GM03348 (cell line): ENCODE measurements around the gene LRCH1.

ENCODE experiments used
- DNase-seq: peaks from one replicate; pipeline ENCODE4 v3.0.0; 2012; ENCODE audit warnings: low spot score

LRCH1 gene

GRCh38 chr13:46615888-46616531 is 63.0 kb downstream of the LRCH1 start:
- DNase-seq = no peak

- no peak for DNase-seq
Observed at GRCh38 chr13:46617229-46617721, 64.3 kb downstream of the LRCH1 start.

- DNase-seq = no peak
Observed at GRCh38 chr13:46617885-46618284, 64.9 kb downstream of the LRCH1 start.

- no peak for DNase-seq
Observed at GRCh38 chr13:46618694-46619254, 65.8 kb downstream of the LRCH1 start.

GRCh38 chr13:46620029-46620428 is 67.1 kb downstream of the LRCH1 start:
- DNase-seq = no peak

GRCh38 chr13:46620471-46620870 is 67.5 kb downstream of the LRCH1 start:
- DNase-seq = no peak

- DNase-seq = no peak
Observed at GRCh38 chr13:46621133-46621532, 68.2 kb downstream of the LRCH1 start.

GRCh38 chr13:46621792-46622629 is 69.0 kb downstream of the LRCH1 start:
- DNase-seq = no peak

- peak; percentile 81 for DNase-seq
Observed at GRCh38 chr13:46622630-46623256, 69.8 kb downstream of the LRCH1 start.

GRCh38 chr13:46624353-46624752 is 71.4 kb downstream of the LRCH1 start:
- DNase-seq = no peak

GRCh38 chr13:46624821-46625220 is 71.9 kb downstream of the LRCH1 start:
- DNase-seq = no peak

GRCh38 chr13:46627462-46627861 is 74.5 kb downstream of the LRCH1 start:
- no peak for DNase-seq

- DNase-seq = no peak
Observed at GRCh38 chr13:46628622-46629365, 75.8 kb downstream of the LRCH1 start.

- no peak for DNase-seq
Observed at GRCh38 chr13:46629811-46630413, 76.9 kb downstream of the LRCH1 start.

GRCh38 chr13:46630431-46631178 is 77.6 kb downstream of the LRCH1 start:
- DNase-seq = no peak

- no peak for DNase-seq
Observed at GRCh38 chr13:46631179-46631542, 78.2 kb downstream of the LRCH1 start.

GRCh38 chr13:46632176-46632575 is 79.2 kb downstream of the LRCH1 start:
- no peak for DNase-seq

GRCh38 chr13:46633416-46633815 is 80.4 kb downstream of the LRCH1 start:
- peak; percentile 73 for DNase-seq

- DNase-seq = no peak
Observed at GRCh38 chr13:46636451-46636850, 83.5 kb downstream of the LRCH1 start.

GRCh38 chr13:46637213-46637612 is 84.2 kb downstream of the LRCH1 start:
- no peak for DNase-seq

- DNase-seq = no peak
Observed at GRCh38 chr13:46638262-46638661, 85.3 kb downstream of the LRCH1 start.
